Endothelial cell of umbilical vein (primary cell): ENCODE results near the gene DNAAF2. TPM values are rescaled to one million over a fixed set of nuclear protein-coding genes. Genes with fewer than 3 reads are reported as not detected.

ENCODE experiments used
- BruUV-seq: library from RNA; stranded (reverse); fragments of 400-500 nt; replicated peaks from 2 replicates; lab custom pipeline; 2021; lab: Mats Ljungman, UMichigan
- CTCF ChIA-PET: fragments of 300-600, 350-600 bp; sonication (Branson Sonifier 250); formaldehyde crosslinking; loops from one replicate; lab custom pipeline; 2021; ENCODE audit warnings: antibody characterized with exemption, inconsistent platforms; lab: Charles Lee
- POLR2A ChIA-PET: fragments of 300-600, 350-600 bp; sonication (Branson Sonifier 250); formaldehyde crosslinking; loops from one replicate; lab custom pipeline; 2021; ENCODE audit warnings: antibody characterized with exemption, inconsistent platforms; lab: Charles Lee
- DNase-seq: peaks from one replicate; pipeline ENCODE4 v3.0.0-alpha.2; 2011; ENCODE audit warnings: low read depth, low spot score
- FAIRE-seq: peaks from 2 replicates; lab custom pipeline; 2011; peaks lifted over from hg19 to GRCh38; lab: Jason Lieb, UNC
- H2AFZ ChIP-seq: 2 replicates; pipeline ENCODE4 v1.6.0; 2012; ENCODE audit warnings: low read depth, low read length, control low read depth, inconsistent platforms
- H3K27ac ChIP-seq: 2 replicates; pipeline ENCODE4 v1.5.1; 2011; ENCODE audit warnings: low read depth, mild to moderate bottlenecking, control low read depth, low read length, moderate library complexity; ENCODE audit not compliant: insufficient read depth
- H3K27me3 ChIP-seq, 2 experiments: 2 replicates each; pipeline versions ENCODE4 v1.6.0 to v1.6.1; 2011; ENCODE audit warnings: low read length in 2 of 2, mixed read lengths in 1 of 2; ENCODE audit not compliant: control insufficient read depth in 2 of 2, insufficient read depth in 2 of 2
- H3K36me3 ChIP-seq, 2 experiments: 2 replicates in 1 of 2; 3 replicates in 1 of 2; pipeline ENCODE4 v1.5.1; 2011; ENCODE audit warnings: low read length in 2 of 2, mild to moderate bottlenecking in 1 of 2, moderate library complexity in 1 of 2; ENCODE audit not compliant: control insufficient read depth in 2 of 2, insufficient read depth in 2 of 2; ENCODE audit errors: extremely low read depth in 1 of 2
- H3K4me1 ChIP-seq: 3 replicates; pipeline ENCODE4 v1.5.1; 2011; ENCODE audit warnings: mild to moderate bottlenecking, low read length; ENCODE audit not compliant: control insufficient read depth, insufficient read depth; ENCODE audit errors: extremely low read depth
- H3K4me2 ChIP-seq: 2 replicates; pipeline ENCODE4 v1.6.1; 2011; ENCODE audit warnings: low read length, control low read depth, mixed read lengths; ENCODE audit not compliant: insufficient read depth
- H3K4me3 ChIP-seq, 3 experiments: fragments of 200-600 bp in 1 of 3; sonication (generic), shearing (Covaris generic) in 1 of 3; replicated peaks in 1 of 3; 2 replicates each; pipeline ENCODE4 v1.5.1; 2011 to 2016; ENCODE audit warnings: control low read depth in 3 of 3, low read length in 3 of 3, mild to moderate bottlenecking in 2 of 3, inconsistent platforms in 1 of 3, low read depth in 1 of 3, moderate library complexity in 1 of 3; ENCODE audit not compliant: insufficient read depth in 1 of 3
- H3K79me2 ChIP-seq: 2 replicates; pipeline ENCODE4 v1.6.0; 2012; ENCODE audit warnings: low read length, inconsistent platforms; ENCODE audit not compliant: control insufficient read depth, insufficient read depth
- H3K9ac ChIP-seq: replicated peaks from 2 replicates; pipeline ENCODE3; 2011; ENCODE audit warnings: low read length, control low read depth; ENCODE audit not compliant: insufficient read depth; ENCODE audit errors: extremely low read depth
- H3K9me1 ChIP-seq: replicated peaks from 3 replicates; pipeline ENCODE4 v1.6.0; 2011; ENCODE audit warnings: mild to moderate bottlenecking, low read length; ENCODE audit not compliant: control insufficient read depth, insufficient read depth; ENCODE audit errors: extremely low read depth
- H3K9me3 ChIP-seq: replicated peaks from 2 replicates; pipeline ENCODE4 v1.5.1; 2012; ENCODE audit warnings: low read length, inconsistent platforms; ENCODE audit not compliant: control insufficient read depth, insufficient read depth
- H4K20me1 ChIP-seq: replicated peaks from 2 replicates; pipeline ENCODE3; 2011; ENCODE audit warnings: mild to moderate bottlenecking, low read length; ENCODE audit not compliant: control insufficient read depth, insufficient read depth; ENCODE audit errors: extremely low read depth
- EZH2 ChIP-seq: IDR thresholded peaks from 2 replicates; pipeline ENCODE4 v1.6.1; 2012; ENCODE audit warnings: borderline replicate concordance, low read depth, mild to moderate bottlenecking, moderate library complexity, low read length, inconsistent platforms; ENCODE audit not compliant: severe bottlenecking
- FOS ChIP-seq: IDR thresholded peaks from 2 replicates; pipeline ENCODE4 v1.6.1; 2011; ENCODE audit warnings: mild to moderate bottlenecking, low read length, moderate library complexity, borderline replicate concordance; ENCODE audit not compliant: insufficient read depth
- GATA2 ChIP-seq: IDR thresholded peaks from 2 replicates; pipeline ENCODE4 v1.7.0; 2011; ENCODE audit warnings: low read depth, mild to moderate bottlenecking, moderate library complexity, mixed read lengths, low read length; ENCODE audit not compliant: insufficient read length, insufficient read depth
- JUN ChIP-seq: IDR thresholded peaks from 2 replicates; pipeline ENCODE4 v1.6.1; 2011; ENCODE audit warnings: borderline replicate concordance, low read depth; ENCODE audit not compliant: insufficient read length, insufficient read depth
- MYC ChIP-seq: IDR thresholded peaks from one replicate; pipeline ENCODE4 v1.6.1; 2011; ENCODE audit warnings: mild to moderate bottlenecking, low read depth, low read length
- POLR2A ChIP-seq: IDR thresholded peaks from 2 replicates; pipeline ENCODE4 v1.6.1; 2012; ENCODE audit warnings: low read depth, mild to moderate bottlenecking, control low read depth, low read length
- POLR2AphosphoS5 ChIP-seq: IDR thresholded peaks from 2 replicates; pipeline ENCODE4 v1.6.1; 2012; ENCODE audit warnings: low read depth, mild to moderate bottlenecking, control low read depth, low read length, moderate library complexity; ENCODE audit not compliant: insufficient read depth
- dilution Hi-C: fragments of 300-500 bp; cut with MboI; formaldehyde crosslinking; loops from one replicate; pipeline ENCODE4 v1.15.0; 2019; ENCODE audit warnings: low sequenced_read_pairs; ENCODE audit not compliant: extremely low pct_ligation_motif_present
- intact Hi-C: fragments of 100-400 bp; cut with micrococcal nuclease; formaldehyde crosslinking; loops from one replicate; pipeline ENCODE4 v1.10.0; 2022
- polyA plus RNA-seq, 4 experiments: library from polyadenylated mRNA; depleted of rRNA in 3 of 4; stranded (reverse) in 3 of 4; unstranded in 1 of 4; fragments of >200 nt; gene quantifications; 2 replicates each; pipeline versions ENCODE4 v1.2.1 to v1.2.3, GENCODE V29; 2011 to 2012; ENCODE audit warnings: missing spikeins in 1 of 4
- total RNA-seq: library from RNA; stranded (reverse); gene quantifications from 2 replicates; pipeline ENCODE4 v1.2.3, GENCODE V29; 2021
- TF ChIP-seq, protein P1 (sequence below): IDR thresholded peaks from 2 replicates; pipeline ENCODE4 v1.6.1; 2011; ENCODE audit not compliant: insufficient read depth, insufficient read length
- TF ChIP-seq, protein P2 (sequence below), 2 donors: IDR thresholded peaks; 1 replicate in 1 of 2; 2 replicates in 1 of 2; pipeline ENCODE4 v1.5.1; 2011; ENCODE audit warnings: low read length in 2 of 2, mild to moderate bottlenecking in 2 of 2, moderate library complexity in 2 of 2, control low read depth in 1 of 2, inconsistent platforms in 1 of 2, low read depth in 1 of 2; ENCODE audit not compliant: insufficient read depth in 1 of 2; ENCODE audit errors: extremely low read depth in 1 of 2

DNAAF2 gene
- total and polyA plus RNA-seq, 2 donors (not counting 3 experiments of a cell fraction or from before 2014, with no cell fraction given): 3.0 to 5.7 TPM

DNA sequence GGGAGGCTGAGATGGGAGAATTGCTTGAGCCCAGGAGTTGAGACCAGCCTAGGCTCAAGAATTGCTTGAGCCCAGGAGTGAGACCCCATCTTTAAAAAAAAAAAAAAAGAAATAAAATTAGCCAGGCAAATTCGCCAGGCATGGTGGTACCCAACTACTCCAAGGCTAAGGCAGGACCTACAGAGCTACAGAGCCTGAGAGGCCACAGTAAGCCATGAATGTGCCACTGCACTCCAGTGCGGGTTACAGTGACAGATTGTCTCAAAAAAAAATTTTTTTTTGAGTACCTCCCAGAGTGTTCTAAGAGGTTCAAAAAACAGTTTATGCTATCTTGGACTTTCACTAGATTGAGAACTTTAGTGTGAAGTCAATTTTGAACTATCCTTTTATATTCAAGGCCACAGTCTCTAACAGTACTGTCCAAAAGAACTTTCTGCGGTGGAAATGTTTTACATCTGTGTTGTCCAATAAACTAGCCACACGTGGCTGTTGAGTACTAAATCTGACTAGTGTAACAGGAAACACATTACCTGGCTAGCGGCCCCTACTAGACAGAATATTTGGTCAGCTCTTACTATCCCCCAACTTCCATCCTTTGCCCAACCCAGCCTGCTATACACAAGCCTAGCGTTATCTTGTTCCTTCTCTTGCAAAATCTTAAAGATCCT lies 17.1 kb downstream of the DNAAF2 start:
- no peak overlapping the region for H3K9ac ChIP-seq
- H3K27ac ChIP-seq: no peak overlapping the region
- dilution Hi-C loops: no loop called here
- peaks cover 18% of the 10 kb centered on the region for H3K4me1 ChIP-seq
- POLR2A ChIA-PET: no interaction called here
- peaks cover 2% of the 10 kb centered on the region for H3K9me1 ChIP-seq
- FAIRE-seq (no peak), DNase-seq (no peak)
- H4K20me1 ChIP-seq: no peaks in the 10 kb centered on the region
- CTCF ChIA-PET: no interaction called here
- intact Hi-C loops: no loop called here
- H3K4me3 ChIP-seq: no peak overlapping the region
- no peaks in the 10 kb centered on the region for H3K9me3 ChIP-seq
- BruUV-seq: no TSS peak
- no peak overlapping the region for H3K4me2 ChIP-seq
- H3K79me2 ChIP-seq: peaks cover 59% of the 10 kb centered on the region
- TF ChIP-seq GATA2 (no peak), POLR2AphosphoS5 (no peak), EZH2 (no peak), JUN (no peak), MYC (no peak), FOS (no peak), POLR2A (no peak)
- TF ChIP-seq, protein P1, sequence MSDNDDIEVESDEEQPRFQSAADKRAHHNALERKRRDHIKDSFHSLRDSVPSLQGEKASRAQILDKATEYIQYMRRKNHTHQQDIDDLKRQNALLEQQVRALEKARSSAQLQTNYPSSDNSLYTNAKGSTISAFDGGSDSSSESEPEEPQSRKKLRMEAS: no peak
- TF ChIP-seq, protein P2, sequence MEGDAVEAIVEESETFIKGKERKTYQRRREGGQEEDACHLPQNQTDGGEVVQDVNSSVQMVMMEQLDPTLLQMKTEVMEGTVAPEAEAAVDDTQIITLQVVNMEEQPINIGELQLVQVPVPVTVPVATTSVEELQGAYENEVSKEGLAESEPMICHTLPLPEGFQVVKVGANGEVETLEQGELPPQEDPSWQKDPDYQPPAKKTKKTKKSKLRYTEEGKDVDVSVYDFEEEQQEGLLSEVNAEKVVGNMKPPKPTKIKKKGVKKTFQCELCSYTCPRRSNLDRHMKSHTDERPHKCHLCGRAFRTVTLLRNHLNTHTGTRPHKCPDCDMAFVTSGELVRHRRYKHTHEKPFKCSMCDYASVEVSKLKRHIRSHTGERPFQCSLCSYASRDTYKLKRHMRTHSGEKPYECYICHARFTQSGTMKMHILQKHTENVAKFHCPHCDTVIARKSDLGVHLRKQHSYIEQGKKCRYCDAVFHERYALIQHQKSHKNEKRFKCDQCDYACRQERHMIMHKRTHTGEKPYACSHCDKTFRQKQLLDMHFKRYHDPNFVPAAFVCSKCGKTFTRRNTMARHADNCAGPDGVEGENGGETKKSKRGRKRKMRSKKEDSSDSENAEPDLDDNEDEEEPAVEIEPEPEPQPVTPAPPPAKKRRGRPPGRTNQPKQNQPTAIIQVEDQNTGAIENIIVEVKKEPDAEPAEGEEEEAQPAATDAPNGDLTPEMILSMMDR (IDR thresholded peaks at IDR 0.05; ENCODE audit: extremely low read depth in 1 of 2, insufficient read depth in 1 of 2, low read depth in 1 of 2, low read length in 2 of 2): no peak
- H3K27me3 ChIP-seq: no peaks in the 10 kb centered on the region
- no peak overlapping the region for H2AFZ ChIP-seq
- H3K36me3 ChIP-seq: peaks cover 0 to 6% of the 10 kb centered on the region in 2 experiments
